Stimulated activated CD4-positive, alpha-beta T cell treated with anti-CD3 and anti-CD28 coated beads, Interleukin-1b, Interleukin-23, amount 100 ng/mL, for 48 hours (primary cell): ENCODE measurements around the gene NEK8.
A peak's percentile ranks its signal among the peaks of the same experiment; 100 is the strongest.
"Not testable (repeated sequence)": the region's sequence is repeated elsewhere in the genome, so short reads cannot be mapped to it uniquely, and the experiment has no call there.

Source experiments
- DNase-seq: peaks from one replicate; pipeline ENCODE4 v3.0.0-alpha.2; 2020

Gene NEK8

DNA sequence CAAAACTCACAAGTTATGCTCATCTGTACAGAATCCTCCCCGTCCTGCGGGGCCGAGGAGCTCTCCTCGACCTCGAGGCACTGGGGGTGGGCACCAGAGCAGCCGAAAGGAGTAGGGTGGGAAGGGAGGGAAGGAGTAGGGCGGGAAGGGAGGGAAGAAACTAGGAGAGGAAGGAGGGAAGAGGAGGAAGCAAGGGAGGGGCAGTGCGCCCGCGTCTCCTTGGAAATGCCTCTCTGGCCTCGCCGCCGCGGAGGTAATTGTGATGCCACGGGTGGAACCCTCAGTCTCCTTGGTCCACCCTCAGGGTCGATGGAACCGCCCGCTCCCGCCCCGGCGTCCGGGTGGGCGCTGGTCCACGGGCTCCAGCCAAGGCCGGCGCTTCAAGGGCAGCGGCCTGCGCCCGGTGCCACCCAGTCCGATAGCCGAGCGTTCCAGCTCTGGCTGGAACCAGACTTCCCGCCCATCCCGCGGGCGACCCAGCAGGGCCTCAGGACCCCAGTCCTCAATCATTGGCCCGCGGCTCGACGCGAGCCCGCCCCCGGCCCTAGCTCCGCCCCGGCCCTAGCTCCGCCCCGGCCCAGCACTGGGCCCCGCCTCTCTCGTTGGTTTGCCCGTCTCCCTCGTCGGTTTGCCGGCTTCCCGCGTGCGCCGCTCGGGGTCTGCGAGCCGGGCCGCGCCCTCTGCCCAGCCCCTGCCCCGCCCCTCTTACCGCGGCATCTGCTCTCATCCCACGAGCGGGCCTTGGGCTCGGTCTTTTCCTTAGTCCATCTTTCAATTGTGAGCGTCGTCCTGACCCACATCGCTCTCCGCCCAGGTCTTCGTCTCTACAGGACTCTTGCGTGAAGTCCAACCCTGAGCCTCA, 17.5 kb upstream of the NEK8 start:
- peak; percentile 89 for DNase-seq

DNA sequence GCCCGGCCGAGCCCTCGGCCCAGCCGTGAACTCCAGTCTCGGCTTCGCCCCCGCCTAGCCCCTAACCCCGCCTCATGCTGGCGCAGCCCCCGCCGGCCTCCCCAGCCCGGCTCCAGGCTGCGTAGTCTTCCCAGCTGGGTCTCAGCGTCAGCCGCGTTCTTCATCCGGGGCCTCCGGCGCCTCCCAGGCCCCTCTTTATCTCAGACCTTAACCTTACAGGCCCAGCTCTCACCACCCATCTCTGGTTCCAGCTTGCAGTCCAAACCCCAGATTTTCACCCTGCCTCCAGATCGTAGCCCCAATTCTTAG, 16.9 kb upstream of the NEK8 start, which contains the start of gene PROCA1:
Gene PROCA1, minus strand, starts transcription at position 166 of the 309 bp plus-strand sequence. CDS start 228 bp downstream, outside the sequence.
- peak; percentile 32 for DNase-seq

DNA sequence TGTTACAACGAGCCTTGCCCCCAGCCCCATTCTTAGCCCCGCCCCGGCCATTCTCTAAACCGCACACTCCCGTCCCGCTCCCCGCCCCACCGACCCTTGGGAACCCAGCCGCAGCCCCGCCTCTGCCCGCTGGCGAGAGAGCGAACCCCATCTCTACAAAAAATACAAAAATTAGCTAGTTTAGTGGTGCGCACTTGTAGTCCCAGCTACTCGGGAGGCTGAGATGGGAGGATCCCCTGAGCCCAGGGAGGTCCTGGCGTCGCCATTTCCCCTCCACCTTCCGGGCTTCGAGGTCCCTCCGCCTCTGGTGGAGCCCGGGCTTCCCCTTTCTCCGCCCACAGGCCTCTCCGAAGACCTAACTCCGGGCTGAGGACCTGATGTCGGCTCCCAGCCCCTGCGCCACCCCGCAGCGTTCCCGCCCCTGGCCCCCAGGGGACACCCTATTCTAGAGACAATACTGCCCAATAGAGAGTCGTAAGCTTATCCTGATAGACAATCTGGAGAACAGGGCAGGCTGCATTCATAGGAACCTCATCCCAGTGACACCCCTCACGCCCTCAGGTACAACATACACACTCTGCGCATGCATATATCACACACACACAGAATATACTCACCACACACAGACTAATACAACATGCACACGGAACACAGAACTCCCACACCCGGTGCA, 16.4 kb upstream of the NEK8 start:
- DNase-seq = peak; percentile 76

DNA sequence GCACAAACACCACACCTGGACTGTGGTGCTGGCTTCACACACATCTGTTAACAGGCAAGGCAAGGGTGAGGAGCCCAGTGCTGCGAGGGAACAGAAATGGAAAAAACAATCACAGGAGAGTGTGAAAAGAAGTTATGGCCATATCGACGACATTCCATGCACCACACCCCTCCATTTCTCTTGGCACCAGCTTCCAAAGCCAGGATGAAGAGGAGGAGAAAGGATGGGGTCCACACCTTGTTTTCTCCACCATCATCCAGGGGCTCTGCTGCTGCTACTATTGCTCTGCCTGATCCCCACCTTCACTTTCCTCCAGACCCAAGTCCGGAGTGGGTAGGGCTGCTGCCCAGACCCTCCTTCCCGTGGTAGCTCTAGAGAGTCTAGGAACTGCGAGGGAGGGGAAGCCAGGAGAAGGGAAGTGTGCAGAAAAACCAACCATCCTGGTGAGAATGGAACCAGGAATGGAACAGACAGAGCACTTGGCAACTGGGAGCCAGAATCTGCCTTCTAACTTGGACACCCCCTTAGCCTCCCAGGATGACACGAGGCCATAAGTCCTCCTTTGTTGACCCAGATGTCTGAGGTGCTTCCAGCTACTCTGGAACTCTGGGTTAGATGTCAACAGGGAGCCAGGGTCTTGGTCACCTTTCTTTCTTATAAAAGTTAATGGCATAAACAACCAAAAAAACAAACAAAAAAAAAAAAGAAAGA, 15.7 kb upstream of the NEK8 start:
- no peak for DNase-seq

DNA sequence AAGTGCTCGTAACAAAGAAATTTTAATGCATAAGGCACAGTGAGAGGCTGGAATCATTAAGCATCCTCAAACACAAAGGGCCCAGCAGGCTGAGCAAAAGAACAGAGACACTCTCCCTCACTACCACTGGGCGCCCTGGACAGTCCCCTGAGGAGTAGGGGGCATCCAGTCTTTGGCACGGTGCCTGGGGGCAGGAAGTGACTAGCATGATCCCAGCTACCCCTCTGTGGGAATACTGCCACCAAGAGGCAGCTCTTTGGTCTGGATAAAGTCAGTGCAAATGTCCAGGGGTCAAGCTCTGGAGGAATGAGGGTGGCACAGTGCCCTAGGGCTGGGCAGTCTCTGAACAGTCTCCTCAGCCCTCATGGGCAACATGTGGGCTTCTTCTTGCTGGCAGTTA, 14.3 kb upstream of the NEK8 start:
- DNase-seq = no peak

DNA sequence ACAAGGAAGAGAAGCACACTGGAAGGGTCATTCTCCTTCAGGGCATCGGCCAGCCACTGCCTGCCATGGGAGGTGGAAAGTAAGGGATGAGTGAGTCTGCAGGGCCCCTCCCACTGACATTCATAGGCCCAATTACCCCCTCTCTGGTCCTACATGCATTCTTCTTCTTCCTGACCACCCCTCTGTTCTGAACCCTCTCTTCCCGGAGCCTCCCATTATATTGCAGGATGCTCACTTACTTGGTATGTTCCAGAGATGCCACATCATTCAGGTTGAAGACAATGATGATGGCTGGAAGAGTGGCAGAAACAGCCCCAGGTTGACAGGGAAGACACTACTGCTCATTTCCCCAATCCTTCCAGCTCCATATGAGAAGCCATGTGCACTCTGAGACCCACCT, 13.4 kb upstream of the NEK8 start:
- no peak for DNase-seq

DNA sequence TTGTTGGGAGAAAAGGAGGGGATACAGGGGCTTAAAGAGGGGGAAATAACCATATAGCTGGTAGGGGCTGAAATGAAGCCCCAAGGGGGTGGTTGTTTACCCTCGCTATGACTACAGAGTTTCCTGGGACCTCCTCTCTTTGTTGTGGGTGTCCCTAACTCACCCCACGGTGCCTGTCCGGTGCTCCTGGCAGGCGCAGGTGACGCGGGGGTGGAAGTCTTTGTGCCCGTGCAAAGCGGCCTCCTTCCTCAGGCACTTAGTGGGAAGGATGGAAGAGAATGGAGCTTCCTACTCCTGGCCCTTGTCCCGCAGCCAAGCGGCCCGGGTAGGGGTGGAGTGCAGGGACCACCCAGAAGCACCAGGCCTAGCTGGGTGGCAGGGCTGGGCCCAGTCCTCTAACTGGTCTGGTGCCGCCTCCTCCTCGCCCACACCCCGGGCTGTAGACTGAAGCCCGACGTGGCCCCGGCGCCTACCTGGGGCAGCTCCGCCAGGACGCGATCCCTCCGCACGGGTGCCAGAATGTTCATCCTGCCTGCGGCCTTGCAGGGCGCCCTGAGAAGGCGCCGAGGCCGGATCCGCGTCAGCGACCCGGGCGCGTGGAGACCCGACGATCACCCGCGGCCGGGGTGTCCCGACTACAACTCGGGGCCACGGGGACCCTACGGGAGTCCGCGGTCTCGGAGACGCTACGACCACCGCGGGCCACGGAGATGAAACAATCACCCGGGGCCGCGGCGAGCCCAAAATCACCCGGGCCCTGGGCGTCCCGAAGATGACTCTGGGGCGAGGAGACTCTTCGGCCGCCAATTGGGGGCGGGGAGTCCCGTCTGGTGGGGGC, 11.6 kb upstream of the NEK8 start:
- peak; percentile 34 for DNase-seq

DNA sequence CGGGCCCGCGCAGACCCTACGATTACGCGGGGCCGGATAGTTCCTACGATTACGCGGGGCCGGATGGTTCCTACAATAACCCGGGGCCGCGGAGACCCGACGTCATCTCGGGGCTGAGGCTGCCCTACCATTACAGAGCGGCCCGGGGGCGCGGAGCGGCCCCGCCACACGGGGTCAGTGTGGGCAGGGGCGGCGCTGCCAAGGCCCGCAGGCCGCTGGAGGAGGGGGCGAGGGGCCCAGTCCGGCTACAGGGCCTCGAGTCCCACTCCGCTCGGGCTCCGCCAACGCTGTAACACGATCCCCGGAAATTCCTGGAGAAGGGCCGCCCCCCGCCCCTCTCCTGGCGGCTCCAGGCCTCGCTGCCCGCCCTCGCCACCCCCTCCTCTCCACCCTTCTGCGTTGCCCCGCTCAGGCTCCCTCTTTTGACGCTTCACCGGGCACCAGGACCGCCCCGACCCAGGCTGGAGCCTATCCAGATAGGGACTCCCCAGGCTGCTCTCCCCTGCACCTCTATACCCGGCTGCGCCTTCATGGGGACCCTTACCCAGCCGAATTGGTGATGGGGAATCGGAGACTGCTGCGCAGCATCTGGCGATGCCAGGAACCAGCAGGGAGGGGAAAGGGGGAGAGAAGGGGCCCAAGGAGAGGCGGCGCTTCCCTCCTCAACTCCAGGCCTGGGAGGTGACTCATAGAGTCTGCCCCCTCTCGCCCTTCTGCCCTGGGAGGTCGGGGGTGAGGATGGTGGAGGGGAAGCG, 10.8 kb upstream of the NEK8 start, which contains the start of gene RAB34:
Gene RAB34, minus strand, starts transcription at position 291 of the 755 bp plus-strand sequence. CDS start 602 bp downstream, outside the sequence.
- peak; percentile 40 for DNase-seq

DNA sequence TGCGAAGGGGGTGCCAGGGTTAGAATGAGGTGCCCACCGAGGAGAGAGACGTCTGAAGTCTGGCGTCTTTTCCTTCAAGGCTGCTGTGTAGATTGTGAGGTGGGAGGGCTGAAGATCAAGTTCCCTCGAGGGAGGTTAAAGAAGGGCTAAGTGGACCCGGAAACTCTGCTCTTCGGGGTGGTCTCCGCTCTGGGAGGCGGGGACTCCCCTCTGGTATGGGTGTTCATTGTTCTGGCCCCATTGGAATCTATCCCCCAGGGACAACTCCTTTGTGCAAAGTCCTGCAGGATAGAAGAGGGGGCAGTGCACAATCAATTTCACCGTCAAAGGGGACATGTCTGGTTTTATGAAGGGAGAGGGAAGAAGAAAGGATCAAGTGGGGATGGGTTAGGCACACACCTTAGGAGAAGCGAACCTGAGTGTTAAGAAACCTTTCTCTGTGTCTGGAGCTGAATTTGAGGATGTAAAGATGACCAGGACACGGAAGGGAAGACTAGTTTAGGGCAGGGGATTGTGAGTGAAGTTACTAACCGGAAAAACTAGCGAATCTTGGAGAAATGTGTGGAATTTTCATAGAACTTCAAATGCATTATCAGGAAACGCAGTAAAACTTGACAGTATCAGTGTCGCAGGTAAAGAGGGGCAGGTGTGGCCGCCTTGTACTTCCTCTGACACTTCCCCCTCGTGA, 10.1 kb upstream of the NEK8 start:
- no peak for DNase-seq

DNA sequence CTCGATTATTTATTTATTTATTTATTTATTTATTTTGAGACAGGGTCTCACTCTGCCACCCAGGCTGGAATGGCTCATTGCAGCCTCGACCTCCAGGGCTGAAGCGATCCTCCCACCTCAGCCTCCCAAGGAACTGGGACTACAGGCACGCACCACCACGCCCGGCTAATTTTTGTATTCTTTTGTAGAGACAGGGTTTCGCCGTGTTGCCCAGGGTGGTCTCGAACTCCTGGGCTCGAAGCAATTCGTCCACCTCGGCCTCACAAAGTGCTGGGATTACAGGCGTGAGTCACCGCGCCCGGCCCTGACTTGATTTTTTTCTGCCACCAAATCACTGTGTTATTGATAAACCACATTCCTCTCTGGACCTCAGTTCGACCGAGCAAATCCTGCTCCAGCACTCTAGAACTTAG, 9.6 kb upstream of the NEK8 start:
- no peak for DNase-seq

DNA sequence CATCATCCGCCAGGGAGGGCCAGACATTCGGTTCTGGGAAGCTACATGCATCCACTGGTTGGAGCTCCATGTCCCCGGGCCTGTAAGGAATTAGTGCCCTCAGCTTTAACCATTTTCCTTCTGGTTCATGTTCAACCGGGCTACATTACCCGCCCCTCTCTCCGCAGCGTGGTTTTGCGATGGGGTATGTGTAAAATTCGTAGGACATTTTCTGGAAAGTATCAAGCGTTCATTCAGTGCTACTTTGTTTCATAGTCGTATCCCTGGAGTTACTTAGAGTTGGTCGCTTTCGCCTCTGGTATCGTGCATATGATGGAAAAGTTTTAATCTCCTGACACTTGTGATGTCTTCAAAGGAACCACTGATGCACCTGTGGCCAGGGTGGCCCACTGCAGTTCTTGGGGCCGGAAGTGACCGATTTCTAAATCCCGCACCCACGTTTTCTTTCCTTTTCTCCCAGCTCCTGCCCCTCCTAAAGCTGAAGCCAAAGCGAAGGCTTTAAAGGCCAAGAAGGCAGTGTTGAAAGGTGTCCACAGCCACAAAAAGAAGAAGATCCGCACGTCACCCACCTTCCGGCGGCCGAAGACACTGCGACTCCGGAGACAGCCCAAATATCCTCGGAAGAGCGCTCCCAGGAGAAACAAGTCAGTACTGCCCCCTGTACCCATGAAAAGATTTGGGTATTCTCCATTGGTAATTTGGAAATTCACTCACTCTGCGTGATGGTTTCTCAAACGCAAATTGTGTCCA, 8.2 kb upstream of the NEK8 start:
- DNase-seq = peak; percentile 48

DNA sequence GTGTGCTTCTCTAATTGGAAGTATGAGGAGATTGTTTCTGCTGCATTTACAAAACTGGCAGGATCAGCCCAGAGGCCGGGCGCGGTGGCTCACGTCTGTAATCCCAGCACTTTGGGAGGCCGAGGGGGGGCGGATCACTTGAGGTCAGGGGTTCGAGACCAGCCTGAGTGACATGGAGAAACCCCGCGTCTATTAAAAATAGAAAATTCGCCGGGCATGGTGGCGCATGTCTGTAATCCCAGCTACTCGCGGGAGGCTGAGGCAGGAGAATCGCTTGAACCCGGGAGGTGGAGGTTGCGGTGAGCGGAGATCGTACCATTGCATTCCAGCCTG, 7.6 kb upstream of the NEK8 start:
- DNase-seq = not testable (repeated sequence)

DNA sequence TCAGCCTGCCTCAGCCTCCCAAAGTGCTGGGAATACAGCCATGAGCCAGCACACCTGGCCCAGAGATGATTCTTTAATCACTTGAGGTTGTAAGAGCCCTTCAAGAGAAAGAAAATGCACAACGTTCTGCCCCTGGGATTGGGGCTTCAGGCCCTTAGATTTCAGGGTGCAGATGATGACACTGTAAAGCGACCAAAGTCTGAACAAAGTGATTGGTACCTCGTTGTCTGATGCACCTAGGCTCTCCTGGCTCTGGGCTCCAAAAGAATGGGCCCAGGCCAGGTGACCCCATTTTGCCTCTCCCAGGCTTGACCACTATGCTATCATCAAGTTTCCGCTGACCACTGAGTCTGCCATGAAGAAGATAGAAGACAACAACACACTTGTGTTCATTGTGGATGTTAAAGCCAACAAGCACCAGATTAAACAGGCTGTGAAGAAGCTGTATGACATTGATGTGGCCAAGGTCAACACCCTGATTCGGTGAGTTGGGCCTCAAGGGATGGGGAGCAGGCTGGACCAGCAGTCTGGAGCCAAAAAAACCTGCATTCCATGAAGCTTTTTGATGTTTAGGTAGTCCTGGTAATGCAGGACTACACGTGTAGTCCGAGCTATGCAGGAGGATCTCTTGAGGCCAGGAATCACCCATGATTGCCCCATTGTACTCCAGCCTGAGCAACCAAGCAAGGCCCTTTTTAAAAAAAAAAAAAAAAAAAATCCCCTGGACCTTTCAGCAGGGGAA, 6.0 kb upstream of the NEK8 start:
- DNase-seq = no peak

DNA sequence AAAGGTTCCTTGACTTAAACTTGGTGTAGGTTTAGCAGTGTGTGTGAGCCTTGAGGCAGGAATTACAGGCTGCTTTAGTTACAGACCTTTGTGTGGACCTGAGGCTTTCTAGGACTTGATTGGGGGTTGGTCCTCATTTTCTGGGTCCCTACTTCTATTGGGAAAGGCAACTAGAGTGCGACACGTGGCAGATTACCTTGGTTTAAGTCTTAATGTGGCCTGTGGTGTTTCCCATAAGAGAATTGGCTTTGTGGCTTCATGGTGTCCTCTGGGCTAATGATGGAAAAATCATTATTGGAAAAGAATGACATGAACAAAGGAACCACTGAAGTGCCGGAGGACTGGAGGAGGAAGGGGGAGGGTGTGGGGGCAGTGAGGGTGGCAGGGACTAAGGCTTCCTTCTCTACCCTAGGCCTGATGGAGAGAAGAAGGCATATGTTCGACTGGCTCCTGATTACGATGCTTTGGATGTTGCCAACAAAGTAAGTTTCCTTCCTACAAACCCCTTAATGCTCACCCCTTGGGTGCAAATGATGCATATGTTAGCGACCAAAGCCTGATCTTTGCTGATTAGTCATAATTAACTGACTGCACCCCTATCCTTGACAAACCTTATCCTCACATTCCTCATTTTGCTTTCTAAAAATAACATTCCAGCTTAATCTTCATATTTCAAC, 5.3 kb upstream of the NEK8 start:
- DNase-seq = no peak

DNA sequence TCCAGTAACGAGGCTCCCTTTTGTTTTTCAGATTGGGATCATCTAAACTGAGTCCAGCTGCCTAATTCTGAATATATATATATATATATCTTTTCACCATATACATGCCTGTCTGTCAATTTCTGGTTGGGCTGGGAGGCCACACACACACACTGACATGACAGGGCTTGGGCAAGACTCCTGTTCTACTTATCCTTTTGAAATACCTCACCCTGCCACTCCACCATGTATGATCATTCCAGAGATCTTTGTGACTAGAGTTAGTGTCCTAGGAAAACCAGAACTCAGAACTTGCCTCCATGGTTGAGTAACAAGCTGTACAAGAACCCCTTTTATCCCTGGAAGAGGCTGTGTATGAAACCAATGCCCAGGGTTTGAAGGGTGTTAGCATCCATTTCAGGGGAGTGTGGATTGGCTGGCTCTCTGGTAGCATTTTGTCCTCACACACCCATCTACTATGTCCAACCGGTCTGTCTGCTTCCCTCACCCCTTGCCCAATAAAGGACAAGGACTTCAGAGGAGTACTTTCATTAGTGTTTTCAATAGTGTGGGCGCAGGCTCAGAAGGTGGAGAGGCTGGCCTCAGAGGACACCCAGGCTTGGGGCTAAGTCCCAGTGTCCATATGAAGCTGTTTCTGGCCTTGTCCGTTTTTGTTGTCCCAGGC, 4.6 kb upstream of the NEK8 start:
- DNase-seq = not testable (repeated sequence)

DNA sequence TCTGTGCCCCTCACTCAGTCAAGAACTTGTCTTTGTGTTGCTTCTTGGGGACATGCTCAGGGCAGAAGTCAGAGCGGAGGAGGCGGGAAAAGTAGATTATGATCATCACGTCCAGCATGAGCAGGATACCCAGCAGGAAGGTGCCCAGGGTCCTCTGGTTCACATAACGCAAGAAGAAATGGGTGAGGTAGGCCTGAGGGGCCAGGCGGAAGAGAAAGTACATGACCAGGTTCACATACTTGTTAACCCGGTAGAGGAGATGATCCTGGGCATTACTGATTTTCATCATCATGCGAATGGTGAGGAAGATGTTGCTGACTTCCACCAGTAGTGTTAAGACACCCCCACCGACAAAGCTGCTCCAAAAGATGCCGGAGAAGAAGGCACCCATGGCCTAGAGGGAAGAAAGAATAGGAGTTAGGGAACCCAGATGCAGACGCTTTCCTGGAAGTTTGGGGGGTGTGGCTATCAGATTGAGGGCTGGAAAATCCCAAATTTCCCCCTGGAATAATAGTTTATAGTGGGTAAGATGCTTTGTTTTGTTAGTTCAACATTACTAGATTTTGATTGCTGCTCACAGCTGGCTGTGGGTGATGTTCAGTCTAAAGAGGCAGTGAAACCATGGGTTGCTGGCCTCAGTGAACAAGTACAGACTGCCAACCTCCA, 4.0 kb upstream of the NEK8 start:
- peak; percentile 26 for DNase-seq

DNA sequence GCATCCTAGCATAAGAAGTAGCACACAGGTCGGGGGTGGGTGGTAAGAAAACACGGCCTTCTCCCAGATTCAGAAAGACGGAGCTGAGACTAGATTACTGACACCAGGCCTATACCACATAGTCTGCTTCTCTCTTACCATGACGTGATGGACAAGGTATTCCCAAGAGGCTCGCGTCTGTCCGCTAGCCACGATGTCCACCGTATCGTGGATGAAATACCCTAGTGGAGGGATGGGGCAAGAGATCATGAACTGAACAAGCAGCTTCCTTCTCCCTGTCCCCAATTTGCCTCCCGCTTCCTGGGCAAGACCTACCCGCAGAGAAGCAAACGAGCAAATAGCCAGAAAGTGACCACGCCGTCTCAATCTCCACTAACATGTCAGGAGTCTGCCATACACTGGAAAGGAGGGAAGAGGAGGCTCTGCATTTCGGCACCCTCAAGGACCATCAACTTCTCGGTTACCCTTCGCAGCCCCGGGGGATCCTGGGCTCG, 3.4 kb upstream of the NEK8 start:
- DNase-seq = peak; percentile 37

DNA sequence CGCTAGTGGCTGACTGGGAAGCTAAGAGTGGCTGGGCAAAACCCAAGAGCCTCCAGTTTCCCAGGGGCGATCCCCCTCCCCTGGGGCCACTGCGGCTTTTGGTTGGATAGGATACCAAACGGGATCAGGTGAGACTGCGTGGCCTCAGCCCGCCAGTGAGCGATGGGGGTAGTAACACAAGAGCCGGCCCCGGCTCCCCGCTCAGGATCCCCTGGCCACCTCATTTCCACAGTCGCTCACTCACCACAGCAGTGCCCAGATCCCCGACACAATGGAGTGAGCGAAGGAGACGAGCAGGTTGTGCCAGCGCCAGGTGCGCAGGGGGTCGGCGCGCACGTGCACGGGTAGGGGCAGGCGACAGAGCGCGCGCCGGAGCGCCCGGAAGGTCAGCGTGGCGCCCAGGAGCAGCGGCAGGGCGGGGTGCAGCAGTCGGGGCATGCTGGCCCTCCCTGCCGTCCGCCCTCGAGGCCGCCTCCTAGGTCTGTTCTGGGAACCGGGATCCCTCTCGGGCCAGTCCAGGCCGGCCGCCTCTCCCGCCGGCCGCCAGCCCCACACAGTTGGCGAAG, 2.8 kb upstream of the NEK8 start:
- DNase-seq = peak; percentile 72
